VCaP (cell line): Measurements from ENCODE around the gene FAM181B.

Experiments
- H3K27ac ChIP-seq: fragments of 450-650 bp; 2 replicates; pipeline ENCODE4 v1.5.1; 2017
- CTCF ChIP-seq: fragments of 450-650 bp; conservative IDR thresholded peaks from 2 replicates; pipeline ENCODE4 v1.5.1; 2017; ENCODE audit warnings: mild to moderate bottlenecking, moderate library complexity

Gene FAM181B

GRCh38 chr11:82733444-82734119 lies at the start of gene FAM181B:
TSS of gene FAM181B (minus strand) at chr11:82733864. CDS start at chr11:82733729, 135 bp downstream.
- TF ChIP-seq CTCF = no peak; the same call in 1 of the 2 replicates
- peak within 1 kb of the TSS; percentile 52 for H3K27ac ChIP-seq

GRCh38 chr11:82782825-82783374 lies 49.2 kb upstream of the FAM181B start:
- no peak overlapping the region for H3K27ac ChIP-seq
- TF ChIP-seq CTCF = no peak

GRCh38 chr11:82778776-82779175 lies 45.1 kb upstream of the FAM181B start:
- H3K27ac ChIP-seq = no peak overlapping the region
- no peak for TF ChIP-seq CTCF

- no peak for TF ChIP-seq CTCF
- H3K27ac ChIP-seq = no peak overlapping the region
Observed at GRCh38 chr11:82776377-82776776, 42.7 kb upstream of the FAM181B start.

GRCh38 chr11:82775736-82776346 lies 42.2 kb upstream of the FAM181B start:
- TF ChIP-seq CTCF = peak; percentile 80
- H3K27ac ChIP-seq = no peak overlapping the region

GRCh38 chr11:82775218-82775617 lies 41.6 kb upstream of the FAM181B start:
- no peak for TF ChIP-seq CTCF
- no peak overlapping the region for H3K27ac ChIP-seq

GRCh38 chr11:82771781-82772180 lies 38.1 kb upstream of the FAM181B start:
- TF ChIP-seq CTCF = no peak
- no peak overlapping the region for H3K27ac ChIP-seq
